NCI-H2196 treated with DMSO at 0.1 percent for 48 hours (cell line): ENCODE results near the gene OPA1.
A peak's percentile ranks its signal among the peaks of the same experiment; 100 is the strongest.

Source experiments
- DNase-seq: peaks from one replicate; lab custom pipeline; 2025; ENCODE audit not compliant: unreplicated experiment; lab: John Stamatoyannopoulos, UW

The OPA1 gene

GRCh38 chr3:193701953-193702635, 109.1 kb downstream of the OPA1 start:
- DNase-seq = no peak

DNA sequence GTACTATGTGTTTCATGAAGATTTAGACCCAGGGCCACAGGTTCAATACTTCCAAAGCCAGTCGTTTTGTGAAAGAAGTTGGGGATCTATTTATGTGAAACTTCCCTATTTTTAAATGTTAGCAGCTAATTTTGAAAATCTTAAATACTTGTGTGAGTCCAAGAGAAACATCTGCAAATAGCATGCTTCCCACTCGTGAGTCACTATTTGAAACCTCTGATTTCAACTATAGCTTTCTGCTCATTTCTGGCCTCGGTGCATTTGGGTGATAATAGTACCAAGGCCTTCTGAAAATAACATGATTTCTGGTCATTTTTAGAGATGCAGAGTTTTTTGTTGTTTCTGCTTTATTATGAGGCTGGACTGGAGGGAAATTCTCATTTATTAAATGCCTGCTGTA, 110.0 kb downstream of the OPA1 start:
- no peak for DNase-seq

- DNase-seq = no peak
Measured at GRCh38 chr3:193704431-193704830, 111.4 kb downstream of the OPA1 start.

GRCh38 chr3:193708270-193708669, 115.3 kb downstream of the OPA1 start:
- no peak for DNase-seq

DNA sequence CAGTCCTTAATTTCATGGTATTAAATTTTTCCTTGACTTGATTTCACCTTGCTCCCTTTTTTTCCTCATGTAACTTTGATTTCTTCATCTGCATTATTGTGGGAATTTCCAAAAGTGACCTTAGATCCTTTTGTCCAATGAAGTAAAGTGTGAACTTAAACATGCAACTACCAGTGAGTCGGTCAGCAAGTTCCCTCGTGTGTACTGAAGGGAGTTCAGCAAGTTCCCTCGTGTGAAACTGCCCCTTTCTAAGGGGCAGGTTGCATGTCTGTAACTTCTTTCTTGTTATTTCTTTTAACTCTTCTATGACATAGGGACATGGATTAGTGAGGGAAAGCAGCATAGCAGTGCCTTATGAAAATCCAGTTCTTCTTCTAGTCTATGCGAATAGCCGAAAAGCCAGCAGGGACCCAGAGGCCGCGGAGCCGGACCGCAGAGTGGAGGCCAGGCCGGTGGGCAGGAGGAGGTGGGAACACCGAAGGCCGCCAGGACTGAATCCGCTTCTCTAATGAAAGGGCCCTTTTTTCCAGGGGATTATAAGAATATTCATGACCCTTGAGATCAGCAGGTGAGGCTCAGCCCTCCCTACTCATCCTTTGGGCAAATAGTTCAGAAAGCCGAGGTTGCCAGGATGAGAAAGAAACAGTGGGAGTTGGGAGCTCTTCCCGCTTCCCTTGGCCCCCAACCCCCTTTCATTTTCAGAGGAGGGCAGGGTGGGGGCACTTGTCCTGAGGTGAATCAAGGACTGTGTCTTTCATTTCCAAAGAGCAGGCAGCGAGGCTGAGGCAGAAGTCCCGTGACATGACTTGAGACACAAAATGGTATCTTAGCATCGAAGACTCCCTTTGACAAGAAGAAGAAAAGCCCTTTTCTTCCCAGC, 117.5 kb downstream of the OPA1 start:
- no peak for DNase-seq

- no peak for DNase-seq
Measured at GRCh38 chr3:193711166-193711485, 118.1 kb downstream of the OPA1 start.

- no peak for DNase-seq
Measured at GRCh38 chr3:193711523-193711963, 118.5 kb downstream of the OPA1 start.

DNA sequence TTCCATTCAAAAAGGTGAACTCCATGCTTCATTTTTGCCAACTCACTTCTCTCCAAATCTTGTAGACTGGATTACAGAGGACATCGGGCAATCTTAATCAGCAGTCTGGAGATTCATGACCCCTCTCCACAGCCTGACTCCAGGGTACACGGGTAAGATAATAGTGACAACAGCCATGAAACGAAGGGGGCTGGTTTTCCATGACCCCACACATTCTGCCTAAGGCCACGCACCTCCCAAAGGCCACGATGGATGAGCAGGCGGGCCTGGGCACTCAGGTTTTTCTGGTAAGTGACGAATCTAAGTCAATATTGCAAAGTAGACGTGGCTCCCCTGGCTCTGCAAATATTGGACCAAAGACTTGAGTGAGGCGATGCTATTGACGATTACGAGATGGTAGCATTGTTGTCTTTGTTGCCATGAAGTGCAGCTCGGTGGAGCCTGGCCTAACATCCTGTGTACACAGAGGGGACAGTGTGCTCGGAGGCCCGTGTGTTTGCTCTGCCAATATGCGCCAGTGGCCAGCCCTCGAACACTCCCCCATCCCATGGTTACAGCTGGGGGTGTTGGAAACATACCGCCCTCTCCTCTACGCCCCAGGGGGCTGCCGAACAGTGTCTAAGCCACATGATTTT, 119.1 kb downstream of the OPA1 start:
- DNase-seq = peak; percentile 99

GRCh38 chr3:193712938-193713337, 119.9 kb downstream of the OPA1 start:
- DNase-seq = no peak

- DNase-seq = no peak
Measured at GRCh38 chr3:193714523-193715137, 121.6 kb downstream of the OPA1 start.

- DNase-seq = no peak
Measured at GRCh38 chr3:193716150-193716549, 123.1 kb downstream of the OPA1 start.

DNA sequence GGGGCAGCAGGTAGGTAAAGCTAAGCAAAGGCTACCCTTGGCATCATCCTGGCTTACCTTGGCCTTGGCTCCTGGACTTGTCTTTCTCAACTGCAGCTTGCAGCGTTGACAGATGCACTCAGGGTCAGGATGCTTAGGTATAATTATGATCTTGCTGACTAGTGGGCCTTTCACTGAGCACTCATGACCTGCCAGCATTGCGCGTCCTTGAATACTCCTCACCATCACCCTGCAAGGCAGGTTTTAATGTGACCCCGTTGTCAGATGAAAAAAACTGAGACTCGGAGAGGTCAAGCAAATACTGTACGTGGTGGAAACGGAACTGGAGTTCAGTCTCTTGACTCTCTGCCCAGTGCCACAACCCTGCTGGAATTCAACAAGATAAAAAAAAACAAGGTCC, 126.7 kb downstream of the OPA1 start:
- no peak for DNase-seq

DNA sequence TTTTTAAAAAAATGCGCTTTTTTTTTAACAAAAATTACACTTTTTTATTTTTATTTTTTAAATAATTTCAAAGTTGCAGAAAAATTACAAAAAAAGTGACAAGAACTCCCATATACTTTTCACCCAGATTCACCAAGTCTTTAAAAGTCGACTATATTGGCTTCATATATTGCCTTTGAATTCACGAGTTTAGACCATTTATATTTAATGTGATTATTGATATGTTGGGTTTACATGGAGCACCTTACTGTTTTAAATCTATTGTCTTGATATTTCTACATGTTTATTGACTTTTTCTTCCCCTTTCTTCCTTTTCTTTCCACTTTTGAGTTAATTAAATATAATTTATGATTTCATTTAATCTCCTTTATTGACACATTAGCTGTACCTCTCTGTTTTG, 127.2 kb downstream of the OPA1 start:
- DNase-seq = no peak

DNA sequence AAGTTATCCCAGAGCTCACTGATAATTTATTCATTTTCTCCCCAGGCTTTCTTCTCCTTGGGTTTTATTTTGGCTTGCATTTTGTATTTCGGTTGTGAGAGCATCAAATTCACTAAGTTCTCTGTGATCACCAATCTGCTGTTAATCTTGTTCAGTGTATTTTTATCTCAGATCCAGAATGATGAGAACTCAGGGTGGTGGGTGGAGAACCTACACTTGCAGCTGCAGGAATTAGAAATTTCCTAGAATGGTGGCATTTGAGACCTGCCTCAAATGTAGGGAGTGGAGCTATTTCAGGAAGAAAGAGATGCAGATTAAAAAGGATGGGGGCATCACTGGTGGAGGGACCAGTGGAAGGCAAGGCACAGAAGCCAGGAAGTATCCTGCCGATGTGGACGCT, 129.6 kb downstream of the OPA1 start:
- DNase-seq = no peak

DNA sequence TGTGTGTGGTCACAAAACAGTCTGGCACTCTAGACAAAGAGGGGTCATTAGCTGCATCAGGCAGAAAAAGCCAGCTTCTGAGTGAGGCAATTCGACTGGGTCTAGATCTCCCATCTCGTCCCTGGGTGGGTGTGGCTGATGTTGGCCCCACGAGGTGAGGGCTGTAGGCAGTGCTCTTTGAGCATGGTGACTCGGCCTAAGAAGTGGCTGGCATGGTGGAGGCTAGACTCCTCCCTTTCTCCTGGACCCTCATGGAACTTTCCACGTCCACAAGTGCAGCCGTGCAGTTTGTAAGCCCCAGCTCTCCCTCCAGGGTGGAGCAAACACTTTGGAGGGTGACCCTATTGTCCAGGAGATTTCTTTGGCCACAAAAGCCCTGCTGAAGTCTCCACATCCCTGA, 134.1 kb downstream of the OPA1 start:
- DNase-seq = no peak

DNA sequence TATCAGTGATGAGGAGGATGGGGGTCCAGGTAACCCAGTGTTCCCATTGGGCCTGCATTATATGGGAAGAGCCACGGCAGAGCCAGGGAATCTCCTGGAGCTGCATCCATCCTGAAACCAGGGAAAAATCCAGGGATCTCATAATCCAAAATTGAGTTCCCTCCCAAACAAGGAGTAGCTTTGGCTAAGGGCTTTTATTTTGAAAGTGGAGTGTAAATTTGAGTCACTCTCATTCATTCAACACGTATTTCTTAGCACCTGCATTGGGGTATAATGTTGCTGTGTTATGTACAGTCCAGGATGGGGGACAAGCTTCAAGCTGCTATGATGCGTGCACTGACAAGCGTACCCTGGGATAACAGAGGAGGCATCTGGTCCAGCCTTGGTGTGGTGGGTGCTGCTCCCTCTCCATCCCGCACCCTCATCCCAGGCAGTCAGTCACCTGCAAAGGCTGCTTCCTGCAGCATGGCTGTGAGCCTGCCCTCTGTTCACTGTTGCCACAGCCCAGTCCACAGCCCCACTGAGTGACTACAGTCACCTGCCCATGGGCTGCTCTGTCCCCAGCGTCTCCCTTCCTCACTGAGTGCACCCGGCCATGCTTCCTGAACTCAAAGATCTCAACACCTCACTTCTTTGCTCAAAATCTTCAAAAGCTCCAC, 135.6 kb downstream of the OPA1 start:
- DNase-seq = no peak

DNA sequence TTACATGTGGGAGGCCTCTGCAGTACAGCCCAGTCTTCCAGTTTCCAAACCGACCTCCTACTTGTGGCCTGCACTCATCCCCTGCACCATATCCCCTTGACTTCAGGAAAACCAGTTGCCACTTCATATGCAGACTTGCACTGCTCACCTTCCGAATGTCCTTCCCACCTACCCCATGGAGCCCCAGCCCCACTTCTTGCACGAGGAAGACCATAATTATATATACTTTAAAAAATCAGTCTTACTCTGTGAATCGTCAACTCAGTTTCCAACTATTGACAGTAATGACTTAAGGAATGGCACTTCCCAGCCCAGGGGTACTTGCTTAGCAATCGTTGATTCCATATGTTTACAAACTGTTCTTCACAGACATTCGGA, 136.1 kb downstream of the OPA1 start:
- no peak for DNase-seq

DNA sequence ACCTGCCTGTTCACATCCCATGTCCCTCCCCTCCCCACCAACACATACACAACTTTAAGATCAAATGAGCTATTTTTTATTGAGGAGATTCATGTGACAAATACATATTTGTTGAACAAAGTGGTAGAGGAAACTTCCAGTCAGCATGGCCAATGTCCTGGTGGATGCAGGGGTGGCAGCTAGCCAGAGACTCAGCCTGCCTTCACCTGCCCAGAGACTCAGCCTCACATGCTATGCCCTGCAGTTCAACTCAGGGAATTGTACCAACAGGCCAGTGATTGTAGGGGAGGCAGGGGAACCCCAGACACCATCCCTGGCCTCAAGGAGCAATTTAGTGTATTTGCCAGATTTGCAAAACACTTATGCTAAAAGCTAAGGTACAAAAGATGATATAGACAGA, 136.6 kb downstream of the OPA1 start:
- DNase-seq = no peak

DNA sequence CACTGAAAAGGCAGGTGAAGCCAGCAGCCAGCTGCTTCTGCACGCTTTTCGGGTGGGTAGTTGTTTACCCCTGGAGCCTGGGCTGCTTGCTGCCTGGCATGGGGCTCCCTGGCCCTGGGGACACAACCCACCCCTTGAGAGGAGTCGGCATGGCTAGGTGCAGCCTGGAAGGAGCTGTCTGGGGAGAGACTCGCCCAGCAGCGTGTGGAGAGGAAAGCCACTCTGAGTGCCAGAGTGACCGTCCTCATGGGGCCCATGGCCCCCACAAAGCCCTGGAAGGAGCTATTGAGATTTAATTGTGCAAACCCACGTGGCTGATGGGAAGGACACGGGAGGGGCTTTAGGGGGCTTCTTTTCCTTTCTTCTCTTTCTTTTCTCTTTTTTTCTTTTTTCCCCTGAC, 137.5 kb downstream of the OPA1 start:
- DNase-seq = no peak

DNA sequence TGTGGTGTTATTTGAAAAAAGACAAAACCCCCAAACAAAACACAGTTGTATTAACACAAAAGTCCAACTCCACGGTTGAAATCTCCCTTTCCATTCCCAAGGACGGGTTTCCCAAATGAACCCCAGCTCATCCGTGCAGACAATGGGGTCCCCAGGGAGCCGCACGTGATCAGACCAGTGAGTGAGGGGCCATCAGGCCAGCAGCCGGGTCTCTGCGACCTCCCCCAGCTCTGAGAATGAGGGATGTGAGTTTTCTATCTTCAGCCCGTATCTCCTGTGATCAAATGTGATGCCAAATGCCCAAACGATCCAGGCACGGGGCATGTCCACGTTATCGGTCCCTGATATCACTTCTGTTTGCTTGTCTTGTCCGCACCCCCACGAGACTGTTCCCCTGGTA, 138.0 kb downstream of the OPA1 start:
- DNase-seq = no peak

DNA sequence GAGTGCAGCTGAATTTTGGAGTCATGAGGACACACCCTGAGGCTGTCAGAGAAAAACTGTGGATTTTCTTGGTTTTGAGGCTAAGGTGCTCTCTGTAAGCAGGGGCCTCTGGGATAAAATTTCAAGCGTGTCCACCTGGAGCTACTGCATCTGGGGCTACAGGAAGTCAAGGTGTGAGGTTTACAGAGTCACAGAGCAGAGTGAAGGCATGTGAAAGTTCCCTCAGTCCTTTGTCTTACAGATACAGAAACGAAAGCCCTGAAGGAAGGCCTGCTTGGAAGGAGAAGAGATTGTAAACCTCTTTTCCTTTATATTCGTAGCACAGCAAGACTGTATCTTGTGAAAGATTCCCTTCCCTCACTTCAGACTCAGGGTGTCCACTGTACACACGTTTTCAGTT, 138.6 kb downstream of the OPA1 start:
- DNase-seq = no peak
